Measurements from ENCODE around the gene INPP5B. TPM values are rescaled to one million over a fixed set of nuclear protein-coding genes. Genes with fewer than 3 reads are reported as not detected.
"Not testable (repeated sequence)": the region's sequence is repeated elsewhere in the genome, so short reads cannot be mapped to it uniquely, and the experiment has no call there.

INPP5B gene
- total and polyA plus RNA-seq, 7 donors = 3.8 to 12.8 (median 6.7) TPM

DNA sequence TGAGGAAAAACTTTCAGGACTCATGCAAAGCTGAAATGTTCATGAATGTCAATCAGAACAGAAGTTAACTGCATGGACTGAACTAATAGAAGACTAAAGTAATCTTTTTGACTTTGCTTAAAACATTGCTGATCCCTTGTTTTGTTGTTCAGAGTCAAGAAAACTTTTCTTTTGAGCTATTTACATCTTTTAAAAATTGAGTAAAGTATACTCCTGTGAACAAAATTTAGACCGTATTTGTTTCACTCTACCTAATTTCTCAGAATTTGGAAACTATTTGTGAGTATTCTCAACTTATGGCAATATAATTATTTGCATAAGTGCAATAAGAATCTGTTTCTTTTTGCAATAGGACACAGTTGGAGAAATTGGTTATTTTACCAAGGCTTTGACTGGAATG lies 41.1 kb downstream of the INPP5B start:
- intact Hi-C loops (cut with DNase I) = no loop called here
- ATAC-seq (no peak), DNase-seq (no peak)
- H3K4me1 ChIP-seq = peaks cover 10% of the 10 kb centered on the region
- H3K27ac ChIP-seq = no peak overlapping the region
- 95 to 97% (median 95%) methylated on average over 1 of the region's 1 CpG for WGBS, 3 donors
- TF ChIP-seq, protein P1, sequence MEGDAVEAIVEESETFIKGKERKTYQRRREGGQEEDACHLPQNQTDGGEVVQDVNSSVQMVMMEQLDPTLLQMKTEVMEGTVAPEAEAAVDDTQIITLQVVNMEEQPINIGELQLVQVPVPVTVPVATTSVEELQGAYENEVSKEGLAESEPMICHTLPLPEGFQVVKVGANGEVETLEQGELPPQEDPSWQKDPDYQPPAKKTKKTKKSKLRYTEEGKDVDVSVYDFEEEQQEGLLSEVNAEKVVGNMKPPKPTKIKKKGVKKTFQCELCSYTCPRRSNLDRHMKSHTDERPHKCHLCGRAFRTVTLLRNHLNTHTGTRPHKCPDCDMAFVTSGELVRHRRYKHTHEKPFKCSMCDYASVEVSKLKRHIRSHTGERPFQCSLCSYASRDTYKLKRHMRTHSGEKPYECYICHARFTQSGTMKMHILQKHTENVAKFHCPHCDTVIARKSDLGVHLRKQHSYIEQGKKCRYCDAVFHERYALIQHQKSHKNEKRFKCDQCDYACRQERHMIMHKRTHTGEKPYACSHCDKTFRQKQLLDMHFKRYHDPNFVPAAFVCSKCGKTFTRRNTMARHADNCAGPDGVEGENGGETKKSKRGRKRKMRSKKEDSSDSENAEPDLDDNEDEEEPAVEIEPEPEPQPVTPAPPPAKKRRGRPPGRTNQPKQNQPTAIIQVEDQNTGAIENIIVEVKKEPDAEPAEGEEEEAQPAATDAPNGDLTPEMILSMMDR (IDR thresholded peaks at IDR 0.05) = no peak
- H3K4me3 ChIP-seq = no peak overlapping the region
- no peaks in the 10 kb centered on the region for H3K27me3 ChIP-seq (ENCODE audit: insufficient read depth in 3 of 3, low read length in 2 of 3)
- peaks cover 3% of the 10 kb centered on the region for H3K9me3 ChIP-seq
- H3K36me3 ChIP-seq (ENCODE audit: insufficient read depth in 1 of 2, low read depth in 1 of 2) = peaks cover 0 to 9% of the 10 kb centered on the region in 2 donors

DNA sequence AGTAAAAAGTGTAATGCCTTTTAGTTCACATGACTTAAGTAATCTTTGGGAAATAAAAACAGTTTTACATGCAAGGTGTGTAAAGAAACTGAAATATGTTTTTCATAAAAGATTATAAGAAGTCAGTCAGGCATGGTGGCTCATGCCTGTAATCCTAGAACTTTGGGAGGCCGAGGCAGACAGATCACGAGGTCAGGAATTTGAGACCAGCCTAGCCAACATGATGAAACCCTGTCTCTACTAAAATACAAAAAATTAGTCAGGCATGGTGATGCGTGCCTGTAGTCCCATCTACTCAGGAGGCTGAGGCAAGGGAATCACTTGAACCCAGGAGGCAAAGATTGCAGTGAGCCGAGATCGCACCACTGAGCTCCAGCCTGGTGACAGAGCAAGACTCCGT lies 42.9 kb downstream of the INPP5B start:
- intact Hi-C loops (cut with DNase I); DNase-seq; H3K36me3 ChIP-seq (ENCODE audit: insufficient read depth in 1 of 2, low read depth in 1 of 2); H3K27me3 ChIP-seq (ENCODE audit: insufficient read depth in 3 of 3, low read length in 2 of 3); H3K4me3 ChIP-seq; H3K9me3 ChIP-seq; H3K27ac ChIP-seq; H3K4me1 ChIP-seq: not testable (repeated sequence)
- WGBS, 3 donors = 64 to 72% (median 65%) methylated on average over 6 of the region's 6 CpGs
- ATAC-seq = peak in 2 of 4 donors; percentile 25 to 33

DNA sequence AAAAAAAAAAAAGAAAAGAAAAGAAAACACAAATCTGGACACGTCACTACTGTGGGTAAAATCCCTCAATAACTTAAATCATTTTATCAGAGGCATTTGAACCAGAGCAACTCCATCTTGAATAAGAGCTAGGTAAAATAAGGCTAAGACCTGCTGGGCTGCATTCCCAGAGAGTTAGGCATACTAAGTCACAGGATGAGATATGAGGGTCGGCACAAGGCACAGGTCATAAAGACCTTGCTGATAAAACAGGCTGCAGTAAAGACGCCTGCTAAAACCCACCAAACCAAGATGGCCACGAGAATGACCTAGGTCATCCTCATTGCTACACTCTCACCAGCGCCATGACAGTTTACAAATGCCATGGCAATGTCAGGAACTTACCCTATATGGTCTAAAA lies 43.9 kb downstream of the INPP5B start:
- intact Hi-C loops (cut with DNase I) = no loop called here
- Histone ChIP-seq H3K36me3 (ENCODE audit: insufficient read depth in 1 of 2, low read depth in 1 of 2) (peaks cover 0 to 9% of the 10 kb centered on the region in 2 donors), H3K9me3 (peaks cover 3% of the 10 kb centered on the region), H3K4me3 (no peak overlapping the region), H3K4me1 (peaks cover 3% of the 10 kb centered on the region), H3K27ac (no peak overlapping the region), H3K27me3 (ENCODE audit: insufficient read depth in 3 of 3, low read length in 2 of 3) (no peaks in the 10 kb centered on the region)
- DNase-seq = no peak
- TF ChIP-seq, protein P1 (IDR thresholded peaks at IDR 0.05) = no peak
- no peak for ATAC-seq
- WGBS, 3 donors = 87 to 94% (median 91%) methylated on average over 5 of the region's 5 CpGs

DNA sequence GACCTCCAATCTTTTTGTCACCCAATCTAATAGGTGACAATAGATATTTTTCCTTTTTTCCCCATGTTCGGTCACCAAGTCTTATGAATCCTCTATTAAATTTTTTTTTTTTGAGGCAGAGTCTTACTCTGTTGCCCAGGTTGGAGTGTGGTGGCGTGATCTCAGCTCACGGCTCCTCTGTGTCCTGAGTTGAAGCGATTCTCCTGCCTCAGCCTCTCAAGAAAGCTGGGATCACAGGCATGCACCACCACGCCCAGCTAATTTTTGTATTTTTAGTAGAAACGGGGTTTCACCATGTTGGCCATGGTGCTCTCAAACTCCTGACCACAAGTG lies 45.0 kb downstream of the INPP5B start:
- Histone ChIP-seq H3K36me3 (ENCODE audit: insufficient read depth in 1 of 2, low read depth in 1 of 2) (peaks cover 0 to 9% of the 10 kb centered on the region in 2 donors), H3K27me3 (ENCODE audit: insufficient read depth in 3 of 3, low read length in 2 of 3) (no peaks in the 10 kb centered on the region), H3K4me3 (no peak overlapping the region), H3K27ac (no peak overlapping the region), H3K9me3 (peaks cover 3% of the 10 kb centered on the region), H3K4me1 (peaks cover 3% of the 10 kb centered on the region)
- TF ChIP-seq, protein P1 (IDR thresholded peaks at IDR 0.05) = no peak
- DNase-seq (no peak), ATAC-seq (no peak)
- intact Hi-C loops (cut with DNase I) = no loop called here
- 93 to 95% (median 95%) methylated on average over 6 of the region's 6 CpGs for WGBS, 3 donors

DNA sequence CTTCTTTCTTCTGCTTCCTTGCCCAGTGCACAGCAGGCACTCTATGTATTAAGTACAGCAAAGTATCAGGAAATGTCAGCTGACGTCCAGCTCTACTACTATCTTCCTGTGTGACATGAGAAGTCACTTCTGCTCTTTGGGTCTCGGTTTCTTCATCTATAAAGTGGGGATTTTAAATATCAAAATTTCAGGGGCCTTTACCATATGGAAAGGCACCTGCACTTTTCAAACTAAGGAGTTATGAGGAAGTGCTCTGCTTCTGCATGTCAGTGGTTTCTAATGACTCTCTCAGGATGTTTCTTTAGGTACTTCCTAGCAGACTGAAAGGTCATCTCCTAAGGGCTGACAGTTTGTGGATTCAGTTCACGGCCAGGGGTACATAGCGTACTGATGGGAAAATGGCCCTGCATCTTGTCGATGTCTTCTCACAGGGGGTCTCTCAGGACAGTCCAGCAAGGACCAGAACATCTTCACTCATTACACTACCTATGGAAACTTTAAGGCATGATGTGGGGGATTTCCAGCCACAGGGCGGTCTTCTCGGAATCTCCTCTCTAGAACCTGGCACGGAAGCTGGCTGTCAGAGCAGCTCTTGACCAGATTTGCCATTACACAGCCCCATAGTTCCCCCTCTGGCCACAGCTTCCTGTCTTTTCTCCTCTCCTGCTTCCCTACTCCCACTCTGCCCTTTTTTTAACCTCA lies 45.5 kb downstream of the INPP5B start:
- ATAC-seq (no peak), DNase-seq (no peak)
- TF ChIP-seq, protein P1 (IDR thresholded peaks at IDR 0.05) = no peak
- intact Hi-C loops (cut with DNase I) = no loop called here
- H3K4me3 ChIP-seq = no peak overlapping the region
- peaks cover 3% of the 10 kb centered on the region for H3K4me1 ChIP-seq
- WGBS, 3 donors = 85 to 90% (median 88%) methylated on average over 8 of the region's 8 CpGs
- no peaks in the 10 kb centered on the region for H3K27me3 ChIP-seq (ENCODE audit: insufficient read depth in 3 of 3, low read length in 2 of 3)
- peaks cover 3% of the 10 kb centered on the region for H3K9me3 ChIP-seq
- H3K36me3 ChIP-seq (ENCODE audit: insufficient read depth in 1 of 2, low read depth in 1 of 2) = peaks cover 0 to 9% of the 10 kb centered on the region in 2 donors
- no peak overlapping the region for H3K27ac ChIP-seq

DNA sequence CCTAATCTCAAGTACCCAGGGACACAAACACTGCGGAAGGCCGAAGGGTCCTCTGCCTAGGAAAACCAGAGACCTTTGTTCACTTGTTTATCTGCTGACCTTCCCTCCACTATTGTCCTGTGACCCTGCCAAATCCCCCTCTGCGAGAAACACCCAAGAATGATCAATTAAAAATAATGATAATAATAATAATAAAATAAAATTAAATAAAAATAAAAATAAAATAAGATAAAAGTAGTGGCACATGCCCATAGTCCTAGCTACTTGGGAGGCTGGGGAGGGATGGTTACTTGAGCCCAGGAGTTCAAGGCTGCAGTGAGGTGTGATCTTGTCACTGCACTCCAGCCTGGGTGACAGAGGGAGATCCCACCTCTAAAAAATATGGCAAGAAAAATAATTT lies 49.3 kb downstream of the INPP5B start:
- H3K27ac ChIP-seq; intact Hi-C loops (cut with DNase I); ATAC-seq: not testable (repeated sequence)

More for the DNA sequence above, 49.3 kb downstream of the INPP5B start:
- H3K4me3 ChIP-seq; H3K4me1 ChIP-seq; H3K9me3 ChIP-seq; H3K36me3 ChIP-seq (ENCODE audit: insufficient read depth in 1 of 2, low read depth in 1 of 2); H3K27me3 ChIP-seq (ENCODE audit: insufficient read depth in 3 of 3, low read length in 2 of 3); DNase-seq: not testable (repeated sequence)
- WGBS, 3 donors = 92 to 94% (median 93%) methylated on average over 2 to 3 of the region's 3 CpGs

Data from psoas muscle (tissue), 8 donors.